ENCODE results near the gene PDGFRB.
A peak's percentile ranks its signal among the peaks of the same experiment; 100 is the strongest.

The PDGFRB gene

DNA sequence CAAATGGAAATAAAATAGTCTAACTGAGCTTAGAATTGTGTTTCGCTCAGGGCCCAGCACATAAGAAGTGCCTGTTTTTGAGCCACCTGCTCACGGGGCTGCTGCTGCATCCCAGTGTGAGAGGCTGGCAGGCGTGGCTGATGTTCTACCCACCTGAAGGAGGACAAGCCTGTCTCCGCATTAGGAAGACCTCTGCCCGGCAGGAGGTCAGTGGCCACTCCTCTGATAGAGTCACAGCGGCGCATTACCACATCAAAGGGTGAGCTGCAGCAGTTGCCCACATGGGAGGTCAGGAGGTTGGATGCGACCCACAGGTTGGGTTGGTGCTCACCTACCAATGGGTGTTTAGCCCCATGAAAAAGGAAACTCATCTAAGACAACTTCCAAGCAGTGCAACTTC lies 30.5 kb upstream of the PDGFRB start:
- Histone ChIP-seq H3K9me3 (no peaks in the 10 kb centered on the region), H3K4me3 (no peak overlapping the region), H3K36me3 (no peaks in the 10 kb centered on the region), H3K27ac (no peak overlapping the region), H3K27me3 (peaks cover 0 to 24% of the 10 kb centered on the region in 2 donors), H3K4me1 (peaks cover 8 to 30% (median 23%) of the 10 kb centered on the region in 4 donors)
- intact Hi-C loops (cut with DNase I; ENCODE audit: low total_unique reads) = no loop called here
- DNase-seq = no peak
- TF ChIP-seq, protein P1, sequence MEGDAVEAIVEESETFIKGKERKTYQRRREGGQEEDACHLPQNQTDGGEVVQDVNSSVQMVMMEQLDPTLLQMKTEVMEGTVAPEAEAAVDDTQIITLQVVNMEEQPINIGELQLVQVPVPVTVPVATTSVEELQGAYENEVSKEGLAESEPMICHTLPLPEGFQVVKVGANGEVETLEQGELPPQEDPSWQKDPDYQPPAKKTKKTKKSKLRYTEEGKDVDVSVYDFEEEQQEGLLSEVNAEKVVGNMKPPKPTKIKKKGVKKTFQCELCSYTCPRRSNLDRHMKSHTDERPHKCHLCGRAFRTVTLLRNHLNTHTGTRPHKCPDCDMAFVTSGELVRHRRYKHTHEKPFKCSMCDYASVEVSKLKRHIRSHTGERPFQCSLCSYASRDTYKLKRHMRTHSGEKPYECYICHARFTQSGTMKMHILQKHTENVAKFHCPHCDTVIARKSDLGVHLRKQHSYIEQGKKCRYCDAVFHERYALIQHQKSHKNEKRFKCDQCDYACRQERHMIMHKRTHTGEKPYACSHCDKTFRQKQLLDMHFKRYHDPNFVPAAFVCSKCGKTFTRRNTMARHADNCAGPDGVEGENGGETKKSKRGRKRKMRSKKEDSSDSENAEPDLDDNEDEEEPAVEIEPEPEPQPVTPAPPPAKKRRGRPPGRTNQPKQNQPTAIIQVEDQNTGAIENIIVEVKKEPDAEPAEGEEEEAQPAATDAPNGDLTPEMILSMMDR (IDR thresholded peaks at IDR 0.05) = no peak

DNA sequence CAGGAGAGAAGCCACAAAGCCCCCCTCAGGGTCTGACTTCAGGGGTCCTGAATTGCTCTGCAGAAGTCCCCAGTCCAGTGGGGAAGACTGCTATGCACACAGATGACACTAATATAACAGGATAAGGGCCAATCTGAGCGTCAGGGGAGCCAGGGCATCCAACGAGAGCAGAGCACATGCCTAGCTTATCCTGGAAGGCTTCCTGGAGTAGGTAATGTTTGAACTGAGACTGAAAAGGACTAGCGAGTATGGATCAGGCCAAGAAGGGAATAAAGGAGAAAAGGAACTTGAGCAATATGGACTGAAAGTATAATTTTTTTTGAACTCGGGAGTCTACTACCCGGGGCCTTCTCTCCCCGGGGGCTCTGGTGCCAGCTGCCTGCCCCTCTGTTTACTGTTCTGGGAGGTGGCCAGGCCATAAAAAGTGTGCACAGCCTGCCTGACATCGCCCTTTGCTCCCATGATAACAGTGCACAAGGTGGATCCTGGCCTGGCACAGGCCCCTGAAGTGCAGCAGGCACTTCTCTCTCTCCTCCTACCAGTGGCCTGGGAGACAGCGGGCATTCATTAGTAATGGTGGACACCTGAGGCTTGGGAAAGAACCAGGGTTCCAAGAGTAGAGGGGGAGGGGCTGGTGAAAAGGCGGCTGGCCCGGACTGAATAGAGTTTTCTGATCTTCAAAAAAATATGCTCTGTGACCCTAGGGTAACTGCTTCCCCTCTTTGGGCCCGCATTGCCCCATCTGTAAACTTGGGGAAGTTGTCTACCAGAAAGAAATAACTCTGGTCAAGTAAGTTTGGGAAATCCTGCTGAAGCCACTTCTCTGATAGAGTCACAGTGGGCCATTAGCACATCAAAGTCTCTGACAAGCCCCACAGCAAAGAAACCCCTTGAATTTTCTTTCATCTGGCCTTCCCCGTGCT lies 29.6 kb upstream of the PDGFRB start:
- Histone ChIP-seq H3K4me3 (no peak overlapping the region), H3K4me1 (peaks cover 8 to 37% (median 28%) of the 10 kb centered on the region in 4 donors), H3K27me3 (peaks cover 0 to 19% of the 10 kb centered on the region in 2 donors), H3K36me3 (no peaks in the 10 kb centered on the region), H3K9me3 (no peaks in the 10 kb centered on the region), H3K27ac (no peak overlapping the region)
- DNase-seq = no peak
- intact Hi-C loops (cut with DNase I; ENCODE audit: low total_unique reads) = no loop called here
- TF ChIP-seq, protein P1 (IDR thresholded peaks at IDR 0.05) = no peak

DNA sequence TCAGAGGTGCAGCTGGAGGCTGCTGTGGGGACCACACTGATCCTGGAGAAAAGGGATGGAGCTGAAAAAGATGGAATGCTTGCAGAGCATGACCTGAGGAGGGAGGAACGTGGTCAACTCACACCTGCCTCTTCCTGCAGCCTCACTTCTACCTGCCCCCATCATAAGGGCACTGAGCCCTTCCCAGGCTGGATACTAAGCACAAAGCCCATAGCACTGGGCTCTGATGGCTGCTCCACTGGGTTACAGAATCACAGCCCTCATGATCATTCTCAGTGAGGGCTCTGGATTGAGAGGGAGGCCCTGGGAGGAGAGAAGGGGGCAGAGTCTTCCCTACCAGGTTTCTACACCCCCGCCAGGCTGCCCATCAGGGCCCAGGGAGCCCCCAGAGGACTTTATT lies 28.4 kb upstream of the PDGFRB start:
- DNase-seq = no peak
- H3K4me1 ChIP-seq = peaks cover 8 to 43% (median 32%) of the 10 kb centered on the region in 4 donors
- TF ChIP-seq, protein P1 (IDR thresholded peaks at IDR 0.05) = no peak
- H3K9me3 ChIP-seq = no peaks in the 10 kb centered on the region
- H3K4me3 ChIP-seq = no peak overlapping the region
- no peaks in the 10 kb centered on the region for H3K36me3 ChIP-seq
- no peak overlapping the region for H3K27ac ChIP-seq
- intact Hi-C loops (cut with DNase I; ENCODE audit: low total_unique reads) = no loop called here
- peaks cover 0 to 7% of the 10 kb centered on the region in 2 donors for H3K27me3 ChIP-seq

DNA sequence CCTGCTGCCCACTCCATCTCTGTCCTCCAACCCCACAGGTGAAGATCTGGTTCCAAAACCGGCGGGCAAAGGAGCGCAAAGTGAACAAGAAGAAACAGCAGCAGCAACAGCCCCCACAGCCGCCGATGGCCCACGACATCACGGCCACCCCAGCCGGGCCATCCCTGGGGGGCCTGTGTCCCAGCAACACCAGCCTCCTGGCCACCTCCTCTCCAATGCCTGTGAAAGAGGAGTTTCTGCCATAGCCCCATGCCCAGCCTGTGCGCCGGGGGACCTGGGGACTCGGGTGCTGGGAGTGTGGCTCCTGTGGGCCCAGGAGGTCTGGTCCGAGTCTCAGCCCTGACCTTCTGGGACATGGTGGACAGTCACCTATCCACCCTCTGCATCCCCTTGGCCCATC lies 27.8 kb upstream of the PDGFRB start:
- intact Hi-C loops (cut with DNase I; ENCODE audit: low total_unique reads) = no loop called here
- DNase-seq = no peak
- Histone ChIP-seq H3K36me3 (no peaks in the 10 kb centered on the region), H3K4me1 (peaks cover 8 to 45% (median 31%) of the 10 kb centered on the region in 4 donors), H3K27me3 (peaks cover 0 to 4% of the 10 kb centered on the region in 2 donors), H3K27ac (peak overlapping the region in 1 of 2 donors; percentile 93), H3K9me3 (no peaks in the 10 kb centered on the region), H3K4me3 (no peak overlapping the region)
- TF ChIP-seq, protein P1 (IDR thresholded peaks at IDR 0.05) = no peak

DNA sequence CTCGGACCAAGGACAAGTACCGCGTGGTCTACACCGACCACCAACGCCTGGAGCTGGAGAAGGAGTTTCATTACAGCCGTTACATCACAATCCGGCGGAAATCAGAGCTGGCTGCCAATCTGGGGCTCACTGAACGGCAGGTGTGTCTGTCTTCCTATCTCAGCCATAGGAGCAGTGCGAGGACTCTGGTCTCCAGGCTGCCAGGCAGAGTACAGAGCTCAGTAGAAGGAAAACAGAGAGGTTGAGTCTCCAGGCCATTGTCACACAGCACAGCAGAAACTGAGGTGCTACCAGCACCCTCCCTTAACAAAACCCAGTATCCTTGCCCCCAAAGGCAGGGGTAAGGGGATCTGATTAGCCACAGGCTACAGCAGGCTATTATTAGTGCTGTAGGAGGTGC lies 27.1 kb upstream of the PDGFRB start:
- H3K27ac ChIP-seq = peak overlapping the region; percentile 93 to 96

More for the DNA sequence above, 27.1 kb upstream of the PDGFRB start:
- peaks cover 8 to 45% (median 30%) of the 10 kb centered on the region in 4 donors for H3K4me1 ChIP-seq
- no peaks in the 10 kb centered on the region for H3K36me3 ChIP-seq
- H3K27me3 ChIP-seq = no peaks in the 10 kb centered on the region
- DNase-seq = no peak
- no peaks in the 10 kb centered on the region for H3K9me3 ChIP-seq
- TF ChIP-seq, protein P1 (IDR thresholded peaks at IDR 0.05) = no peak
- H3K4me3 ChIP-seq = no peak overlapping the region
- intact Hi-C loops (cut with DNase I; ENCODE audit: low total_unique reads) = no loop called here
